Hepatocyte (in vitro differentiated cells): Measurements from ENCODE around the gene PDGFA.

Source experiments
- CTCF ChIP-seq: fragments of 200-600 bp; sonication (generic); IDR thresholded peaks from 2 replicates; pipeline ENCODE4 v1.5.1; 2016; ENCODE audit warnings: antibody characterized with exemption, mild to moderate bottlenecking; ENCODE audit not compliant: poor library complexity
- EZH2 ChIP-seq: fragments of 200-600 bp; sonication (generic); IDR thresholded peaks from 2 replicates; pipeline ENCODE4 v1.6.1; 2016; ENCODE audit warnings: antibody characterized with exemption, mild to moderate bottlenecking, borderline replicate concordance

GRCh38 chr7:490461-491291 is 29.0 kb downstream of the PDGFA start:
- no peak for TF ChIP-seq EZH2
- TF ChIP-seq CTCF, result no peak
